Measurements from ENCODE around the gene SETD2. TPM values are rescaled to one million over a fixed set of nuclear protein-coding genes. Genes with fewer than 3 reads are reported as not detected.

SETD2 gene
- total RNA-seq, 3 donors from 2014 or later (not counting 1 experiment from before 2014, with no cell fraction given) = 86.5 to 104 (median 95.9) TPM

- Histone ChIP-seq H3K4me1 (ENCODE audit: control insufficient read depth, insufficient read depth, low read length) (peaks cover 24% of the 10 kb centered on the region), H3K27ac (ENCODE audit: low read length) (peak overlapping the region; percentile 60), H3K4me3 (ENCODE audit: low read length) (no peak overlapping the region), H3K9me3 (ENCODE audit: control insufficient read depth, insufficient read depth, low read length) (no peaks in the 10 kb centered on the region), H3K27me3 (ENCODE audit: control insufficient read depth, insufficient read depth, low read length) (no peaks in the 10 kb centered on the region), H3K36me3 (ENCODE audit: control insufficient read depth, insufficient read depth, low read length) (peaks cover 24% of the 10 kb centered on the region)
- H3K4me1 Mint-ChIP-seq = peaks cover 45 to 50% of the 10 kb centered on the region in 2 donors
- DNase-seq (no peak), ATAC-seq (no peak)
- intact Hi-C loops (cut with micrococcal nuclease) = loop anchor here (2.0 kb wide), 1 partner anchor 60 kb away; no protein-coding TSS in a partner anchor
- TF ChIP-seq CTCF (IDR thresholded peaks at IDR 0.05) = no peak
- no peaks in the 10 kb centered on the region for H3K36me3 Mint-ChIP-seq
- H3K27me3 Mint-ChIP-seq (ENCODE audit: low read depth in 2 of 2) = no peaks in the 10 kb centered on the region
- H3K4me3 Mint-ChIP-seq = peak overlapping the region; percentile 50
- WGBS (ENCODE audit: insufficient coverage) = 71% methylated on average over 3 of the region's 4 CpGs
- peak overlapping the region; percentile 87 to 90 for H3K27ac Mint-ChIP-seq
- no peaks in the 10 kb centered on the region for H3K9me3 Mint-ChIP-seq
Observed at GRCh38 chr3:47016086-47016933, 147.6 kb downstream of the SETD2 start.

GRCh38 chr3:47015151-47015550 is 148.8 kb downstream of the SETD2 start:
- Mint-ChIP-seq H3K36me3 (no peaks in the 10 kb centered on the region), H3K9me3 (no peaks in the 10 kb centered on the region), H3K27ac (peak overlapping the region; percentile 7 to 87), H3K27me3 (ENCODE audit: low read depth in 2 of 2) (no peaks in the 10 kb centered on the region), H3K4me3 (no peak overlapping the region), H3K4me1 (peaks cover 51 to 59% of the 10 kb centered on the region in 2 donors)
- no peak for ATAC-seq
- Histone ChIP-seq H3K4me1 (ENCODE audit: control insufficient read depth, insufficient read depth, low read length) (peaks cover 26% of the 10 kb centered on the region), H3K27ac (ENCODE audit: low read length) (no peak overlapping the region), H3K4me3 (ENCODE audit: low read length) (no peak overlapping the region), H3K36me3 (ENCODE audit: control insufficient read depth, insufficient read depth, low read length) (peaks cover 24% of the 10 kb centered on the region), H3K27me3 (ENCODE audit: control insufficient read depth, insufficient read depth, low read length) (no peaks in the 10 kb centered on the region), H3K9me3 (ENCODE audit: control insufficient read depth, insufficient read depth, low read length) (no peaks in the 10 kb centered on the region)
- TF ChIP-seq CTCF (IDR thresholded peaks at IDR 0.05) = no peak
- intact Hi-C loops (cut with micrococcal nuclease) = no loop called here
- DNase-seq = no peak

GRCh38 chr3:47014036-47014435 is 149.9 kb downstream of the SETD2 start:
- no peaks in the 10 kb centered on the region for H3K36me3 Mint-ChIP-seq

More at GRCh38 chr3:47014036-47014435, 149.9 kb downstream of the SETD2 start:
- Mint-ChIP-seq H3K9me3 (no peaks in the 10 kb centered on the region), H3K27ac (peak overlapping the region; percentile 47 to 78), H3K27me3 (ENCODE audit: low read depth in 2 of 2) (no peaks in the 10 kb centered on the region), H3K4me3 (no peak overlapping the region), H3K4me1 (peaks cover 46 to 54% of the 10 kb centered on the region in 2 donors)
- H3K36me3 ChIP-seq (ENCODE audit: control insufficient read depth, insufficient read depth, low read length) = peaks cover 20% of the 10 kb centered on the region
- no peak for TF ChIP-seq CTCF (IDR thresholded peaks at IDR 0.05)
- ATAC-seq (no peak), DNase-seq (no peak)
- no peak overlapping the region for H3K4me3 ChIP-seq (ENCODE audit: low read length)
- intact Hi-C loops (cut with micrococcal nuclease) = no loop called here
- no peak overlapping the region for H3K27ac ChIP-seq (ENCODE audit: low read length)
- peaks cover 34% of the 10 kb centered on the region for H3K4me1 ChIP-seq (ENCODE audit: control insufficient read depth, insufficient read depth, low read length)
- no peaks in the 10 kb centered on the region for H3K27me3 ChIP-seq (ENCODE audit: control insufficient read depth, insufficient read depth, low read length)
- H3K9me3 ChIP-seq (ENCODE audit: control insufficient read depth, insufficient read depth, low read length) = no peaks in the 10 kb centered on the region

All from natural killer cell (primary cell).